H1 (cell line): ENCODE results near the gene RAD51B. TPM values are rescaled to one million over a fixed set of nuclear protein-coding genes. Genes with fewer than 3 reads are reported as not detected.

ENCODE experiments used
- CTCF ChIA-PET: fragments of 300-600 bp; sonication (Branson Sonifier 250); formaldehyde crosslinking; loops from one replicate; lab custom pipeline; 2021; ENCODE audit not compliant: partially characterized antibody; lab: Charles Lee
- POLR2A ChIA-PET: fragments of 300-600 bp; sonication (Branson Sonifier 250); formaldehyde crosslinking; loops from one replicate; lab custom pipeline; 2021; ENCODE audit warnings: inconsistent platforms; ENCODE audit not compliant: partially characterized antibody; lab: Charles Lee
- DNase-seq, 2 experiments: peaks; one replicate each; pipeline versions ENCODE4 v3.0.0 to v3.0.0-alpha.2; 2010 to 2022; ENCODE audit warnings: low spot score in 2 of 2, low read depth in 1 of 2, mixed read lengths in 1 of 2
- FAIRE-seq: peaks from 2 replicates; lab custom pipeline; 2011; peaks lifted over from hg19 to GRCh38; lab: Jason Lieb, UNC
- H2AFZ ChIP-seq: 2 replicates; pipeline ENCODE4 v1.8.1; 2012; ENCODE audit warnings: low read length, inconsistent platforms
- H2AK5ac ChIP-seq: 2 replicates; pipeline ENCODE4 v1.6.1; 2013; ENCODE audit warnings: low read depth, low read length
- H2BK120ac ChIP-seq: replicated peaks from 2 replicates; pipeline ENCODE3; 2013; ENCODE audit warnings: low read depth, low read length, inconsistent platforms
- H2BK12ac ChIP-seq: 2 replicates; pipeline ENCODE4 v1.6.1; 2013; ENCODE audit warnings: low read depth, low read length
- H2BK15ac ChIP-seq: 2 replicates; pipeline ENCODE4 v1.6.1; 2013; ENCODE audit warnings: low read length
- H2BK20ac ChIP-seq: 2 replicates; pipeline ENCODE4 v1.6.1; 2013; ENCODE audit warnings: low read length
- H2BK5ac ChIP-seq: 2 replicates; pipeline ENCODE4 v1.6.1; 2013; ENCODE audit warnings: low read depth, low read length
- H3K14ac ChIP-seq: 2 replicates; pipeline ENCODE4 v1.6.1; 2013; ENCODE audit warnings: inconsistent platforms; ENCODE audit not compliant: insufficient read length
- H3K18ac ChIP-seq: 2 replicates; pipeline ENCODE4 v1.6.1; 2013; ENCODE audit warnings: low read length; ENCODE audit errors: extremely low read depth
- H3K23ac ChIP-seq: 2 replicates; pipeline ENCODE4 v1.6.1; 2013; ENCODE audit warnings: inconsistent platforms; ENCODE audit not compliant: insufficient read length
- H3K23me2 ChIP-seq: 2 replicates; pipeline ENCODE4 v1.6.1; 2013; ENCODE audit warnings: low read depth, low read length
- H3K27ac ChIP-seq: 2 replicates; pipeline ENCODE4 v1.6.1; 2011; ENCODE audit warnings: low read depth, low read length, inconsistent platforms
- H3K27me3 ChIP-seq, 4 experiments: replicated peaks in 1 of 4; 1 replicate in 1 of 4; 2 replicates in 3 of 4; pipeline versions ENCODE4 v1.6.1 to v1.8.1; 2011 to 2013; ENCODE audit warnings: low read length in 3 of 4, mild to moderate bottlenecking in 3 of 4, inconsistent platforms in 2 of 4, mixed read lengths in 2 of 4, moderate library complexity in 1 of 4; ENCODE audit not compliant: control insufficient read depth in 3 of 4, insufficient read depth in 3 of 4; ENCODE audit errors: extremely low read depth in 1 of 4
- H3K36me3 ChIP-seq, 4 experiments: 2 replicates each; pipeline versions ENCODE4 v1.6.1 to v1.8.1; 2011 to 2013; ENCODE audit warnings: mild to moderate bottlenecking in 4 of 4, low read length in 3 of 4, moderate library complexity in 2 of 4, control low read depth in 1 of 4, inconsistent platforms in 1 of 4; ENCODE audit not compliant: insufficient read depth in 4 of 4, control insufficient read depth in 2 of 4
- H3K4ac ChIP-seq: replicated peaks from 2 replicates; pipeline ENCODE3; 2013; ENCODE audit warnings: low read length, low read depth, mixed read lengths, inconsistent platforms; ENCODE audit not compliant: insufficient read length
- H3K4me1 ChIP-seq, 4 experiments: replicated peaks in 1 of 4; 1 replicate in 1 of 4; 2 replicates in 3 of 4; pipeline versions ENCODE4 v1.6.1 to v1.8.1; 2011 to 2013; ENCODE audit warnings: low read length in 3 of 4, inconsistent platforms in 2 of 4, mixed read lengths in 1 of 4; ENCODE audit not compliant: insufficient read depth in 4 of 4, control insufficient read depth in 3 of 4
- H3K4me2 ChIP-seq, 2 experiments: 2 replicates each; pipeline versions ENCODE4 v1.6.1 to v1.8.1; 2011 to 2013; ENCODE audit warnings: low read depth in 2 of 2, low read length in 2 of 2, control low read depth in 1 of 2, inconsistent platforms in 1 of 2, mild to moderate bottlenecking in 1 of 2; ENCODE audit not compliant: insufficient read depth in 1 of 2
- H3K4me3 ChIP-seq, 4 experiments: fragments of 200-600, 300-600 bp in 1 of 4; sonication (generic), shearing (Covaris generic), sonication (Bioruptor Twin) in 1 of 4; 2 replicates each; pipeline versions ENCODE4 v1.5.1 to v1.8.1; 2011 to 2016; ENCODE audit warnings: low read length in 4 of 4, low read depth in 3 of 4, control low read depth in 2 of 4, inconsistent platforms in 2 of 4, mild to moderate bottlenecking in 2 of 4, mixed read lengths in 1 of 4, moderate library complexity in 1 of 4; ENCODE audit not compliant: insufficient read depth in 2 of 4; ENCODE audit errors: extremely low read depth in 1 of 4
- H3K56ac ChIP-seq: replicated peaks from 2 replicates; pipeline ENCODE3; 2013; ENCODE audit warnings: low read depth, mild to moderate bottlenecking, mixed read lengths, low read length, inconsistent platforms; ENCODE audit not compliant: insufficient read length
- H3K79me1 ChIP-seq: 2 replicates; pipeline ENCODE4 v1.6.1; 2013; ENCODE audit warnings: low read depth, low read length, control low read depth
- H3K79me2 ChIP-seq, 2 experiments: 2 replicates each; pipeline versions ENCODE4 v1.6.1 to v1.8.1; 2012 to 2013; ENCODE audit warnings: low read length in 2 of 2, mild to moderate bottlenecking in 2 of 2, inconsistent platforms in 1 of 2; ENCODE audit not compliant: insufficient read depth in 2 of 2, control insufficient read depth in 1 of 2
- H3K9ac ChIP-seq, 4 experiments: replicated peaks in 1 of 4; 1 replicate in 1 of 4; 2 replicates in 3 of 4; pipeline versions ENCODE4 v1.6.1 to v1.8.1; 2011 to 2013; ENCODE audit warnings: low read depth in 3 of 4, low read length in 3 of 4, control low read depth in 2 of 4, mild to moderate bottlenecking in 2 of 4, moderate library complexity in 2 of 4, inconsistent platforms in 1 of 4; ENCODE audit errors: extremely low read depth in 1 of 4
- H3K9me3 ChIP-seq, 2 experiments: 2 replicates each; pipeline versions ENCODE4 v1.6.1 to v1.8.1; 2012 to 2013; ENCODE audit warnings: mild to moderate bottlenecking in 2 of 2, moderate library complexity in 2 of 2, control low read depth in 1 of 2, inconsistent platforms in 1 of 2, low read depth in 1 of 2, low read length in 1 of 2, mixed read lengths in 1 of 2; ENCODE audit not compliant: insufficient read depth in 2 of 2
- H4K20me1 ChIP-seq, 2 experiments: replicated peaks in 1 of 2; 2 replicates each; pipeline versions ENCODE3 to v1.8.1; 2011 to 2013; ENCODE audit warnings: inconsistent platforms in 2 of 2, low read length in 2 of 2, mild to moderate bottlenecking in 1 of 2; ENCODE audit not compliant: insufficient read depth in 2 of 2, control insufficient read depth in 1 of 2
- H4K5ac ChIP-seq: 2 replicates; pipeline ENCODE4 v1.6.1; 2013; ENCODE audit warnings: low read length, low read depth, mixed read lengths, inconsistent platforms; ENCODE audit not compliant: insufficient read length
- H4K8ac ChIP-seq: 2 replicates; pipeline ENCODE4 v1.8.0; 2013; ENCODE audit warnings: mild to moderate bottlenecking, moderate library complexity, low read length, inconsistent platforms; ENCODE audit not compliant: insufficient read depth; ENCODE audit errors: extremely low read depth
- H4K91ac ChIP-seq: replicated peaks from 2 replicates; pipeline ENCODE3; 2013; ENCODE audit warnings: low read length, mixed read lengths, inconsistent platforms; ENCODE audit not compliant: insufficient read length
- ATF3 ChIP-seq: IDR thresholded peaks from 2 replicates; pipeline ENCODE4 v1.6.1; 2011; ENCODE audit warnings: low read depth, mild to moderate bottlenecking, low read length; ENCODE audit not compliant: insufficient read depth
- CEBPB ChIP-seq: IDR thresholded peaks from 2 replicates; pipeline ENCODE4 v1.6.1; 2012; ENCODE audit warnings: low read depth, low read length
- CREB1 ChIP-seq: IDR thresholded peaks from 2 replicates; pipeline ENCODE4 v1.6.1; 2012; ENCODE audit warnings: inconsistent platforms
- EZH2 ChIP-seq: fragments of 200-600 bp; sonication (generic); IDR thresholded peaks from 2 replicates; pipeline ENCODE4 v1.7.1; 2012; ENCODE audit warnings: low read depth, mild to moderate bottlenecking, moderate library complexity, low read length, inconsistent platforms; ENCODE audit not compliant: severe bottlenecking
- KDM1A ChIP-seq: fragments of 200-600, 300-600 bp; sonication (generic); IDR thresholded peaks from 2 replicates; pipeline ENCODE4 v1.7.1; 2016; ENCODE audit warnings: mild to moderate bottlenecking, low read length, borderline replicate concordance
- KDM5A ChIP-seq: fragments of 200-600 bp; IDR thresholded peaks from 2 replicates; pipeline ENCODE4 v1.7.1; 2012; ENCODE audit warnings: mild to moderate bottlenecking, low read length, inconsistent platforms, mixed read lengths
- MAX ChIP-seq: IDR thresholded peaks from 2 replicates; pipeline ENCODE4 v1.6.1; 2012; ENCODE audit warnings: inconsistent platforms
- RFX5 ChIP-seq: IDR thresholded peaks from 2 replicates; pipeline ENCODE4 v1.6.1; 2011; ENCODE audit warnings: low read depth, low read length, improper control_type of control experiment, borderline replicate concordance
- SP1 ChIP-seq: IDR thresholded peaks from 2 replicates; pipeline ENCODE4 v1.6.1; 2011; ENCODE audit warnings: low read depth, low read length
- TAF7 ChIP-seq: optimal IDR thresholded peaks from 2 replicates; pipeline ENCODE3; 2011; ENCODE audit warnings: low read depth, mild to moderate bottlenecking, inconsistent platforms, low read length, moderate library complexity, borderline replicate concordance
- YY1 ChIP-seq: IDR thresholded peaks from 2 replicates; pipeline ENCODE4 v1.6.1; 2011; ENCODE audit warnings: low read depth, mild to moderate bottlenecking, low read length
- WGBS, 2 experiments: shearing (Covaris generic) in 1 of 2; methylation state at CpG; one replicate each; pipeline versions ENCODE4 v1.1.6 to v1.1.7; 2013 to 2015; ENCODE audit warnings: low lambda C conversion rate in 2 of 2, mixed read lengths in 2 of 2, inconsistent platforms in 1 of 2, low coverage in 1 of 2, missing lambda C conversion rate in 1 of 2; ENCODE audit not compliant: insufficient replicate concordance in 2 of 2, insufficient coverage in 1 of 2, insufficient read length in 1 of 2; ENCODE audit errors: extremely low coverage in 1 of 2, missing lambda C conversion rate in 1 of 2; 5-methylcytosine and 5-hydroxymethylcytosine counted together
- polyA plus RNA-seq, 7 experiments: library from polyadenylated mRNA; depleted of rRNA in 3 of 7; stranded (reverse) in 5 of 7; unstranded in 2 of 7; fragments of >200 nt in 5 of 7; fragments of 200-250 nt in 2 of 7; gene quantifications; 1 replicate in 5 of 7; 2 replicates in 1 of 7; 4 replicates in 1 of 7; pipeline versions ENCODE4 v1.2.1 to v1.2.3, GENCODE V29; 2011 to 2013; ENCODE audit warnings: missing spikeins in 2 of 7, mixed read lengths in 2 of 7
- total RNA-seq: library from RNA; stranded (reverse); fragmentation: NEBNext Ultra II Directional; extraction: Animal tissue kit (Norgen Biotek cat#: 25700); gene quantifications from 2 replicates; pipeline ENCODE4 v1.2.1, GENCODE V29; 2021

Gene RAD51B
- total and polyA plus RNA-seq, 2 of the 8 experiments (the other 6 are each of a cell fraction or from before 2014, with no cell fraction given): 3.9 to 14.9 TPM

GRCh38 chr14:68627868-68628604 is 808.5 kb downstream of the RAD51B start:
- H3K79me2 ChIP-seq: no peaks in the 10 kb centered on the region
- H3K4ac ChIP-seq: no peak overlapping the region
- H2BK15ac ChIP-seq: no peak overlapping the region
- peaks cover 5% of the 10 kb centered on the region; the same call in 1 of the 2 replicates for H3K23me2 ChIP-seq
- DNase-seq: peak; percentile 73 to 91
- peak overlapping the region; percentile 83; the same call in 1 of the 2 replicates for H3K18ac ChIP-seq
- no peak overlapping the region for H4K91ac ChIP-seq
- 17% methylated on average over 31 of the region's 37 CpGs; no CpG with 5 or more reads in 1 of the 2 experiments for WGBS, 2 experiments
- no peak for FAIRE-seq
- peak overlapping the region; percentile 81; the same call in 1 of the 2 replicates for H2BK5ac ChIP-seq
- no peaks in the 10 kb centered on the region; a peak in 1 of 7 replicates for H3K27me3 ChIP-seq
- H3K4me3 ChIP-seq: peak overlapping the region; percentile 24 to 58 (median 34); a peak in 7 of 8 replicates
- no peaks in the 10 kb centered on the region; the same call in 1 of the 2 replicates for H3K79me1 ChIP-seq
- peaks cover 6 to 16% (median 9%) of the 10 kb centered on the region in 4 experiments; a peak in 5 of 7 replicates for H3K4me1 ChIP-seq
- no peak overlapping the region for H2BK120ac ChIP-seq
- H4K5ac ChIP-seq: peak overlapping the region; percentile 25
- H4K8ac ChIP-seq: peak overlapping the region; percentile 93; the same call in 1 of the 2 replicates
- H3K27ac ChIP-seq: peak overlapping the region; percentile 16; the same call in 1 of the 2 replicates
- H3K14ac ChIP-seq: no peak overlapping the region
- ChIA-PET CTCF (interaction anchor here (0.6 to 1.1 kb wide), 9 partner anchors 10 to 403 kb away, joined by 3 to 5 read pairs (median 3); no protein-coding TSS in a partner anchor), POLR2A (interaction anchor here (0.6 to 2.7 kb wide), 11 partner anchors 11 to 253 kb away, joined by 3 to 11 read pairs (median 4); partner anchors contain the start of gene ZFP36L1)
- no peak overlapping the region for H2AFZ ChIP-seq
- no peaks in the 10 kb centered on the region for H3K9me3 ChIP-seq
- H4K20me1 ChIP-seq: no peaks in the 10 kb centered on the region
- H2BK20ac ChIP-seq: no peak overlapping the region
- peak overlapping the region in 3 of 4 experiments; percentile 4 to 68 (median 44); a peak in 3 of 7 replicates for H3K9ac ChIP-seq
- H2AK5ac ChIP-seq: no peak overlapping the region
- H3K56ac ChIP-seq: no peak overlapping the region
- no peak overlapping the region for H3K23ac ChIP-seq
- peak overlapping the region; percentile 63 to 84 for H3K4me2 ChIP-seq
- no peaks in the 10 kb centered on the region for H3K36me3 ChIP-seq
- H2BK12ac ChIP-seq: peak overlapping the region; percentile 84; the same call in 1 of the 2 replicates
- TF ChIP-seq RFX5: no peak
- no peak for TF ChIP-seq CEBPB
- TF ChIP-seq MAX: no peak; the same call in 1 of the 2 replicates
- TF ChIP-seq YY1: no peak
- no peak for TF ChIP-seq KDM5A
- TF ChIP-seq KDM1A: no peak
- no peak for TF ChIP-seq TAF7
- TF ChIP-seq ATF3: no peak
- TF ChIP-seq CREB1: no peak
- no peak for TF ChIP-seq SP1
- no peak for TF ChIP-seq EZH2
